H1 (cell line): ENCODE data around the gene DMRT1.

Experiments used
- EZH2 ChIP-seq: fragments of 200-600 bp; sonication (generic); IDR thresholded peaks from 2 replicates; pipeline ENCODE4 v1.7.1; 2012; ENCODE audit warnings: low read depth, mild to moderate bottlenecking, moderate library complexity, low read length, inconsistent platforms; ENCODE audit not compliant: severe bottlenecking
- FOSL1 ChIP-seq: IDR thresholded peaks from 2 replicates; pipeline ENCODE4 v1.6.1; 2011; ENCODE audit warnings: mild to moderate bottlenecking, low read depth, low read length, moderate library complexity; ENCODE audit not compliant: insufficient read depth
- JUND ChIP-seq: IDR thresholded peaks from 2 replicates; pipeline ENCODE4 v1.6.1; 2011; ENCODE audit warnings: mild to moderate bottlenecking, improper control_type of control experiment, low read length
- MAFK ChIP-seq: IDR thresholded peaks from 2 replicates; pipeline ENCODE4 v1.6.1; 2012; ENCODE audit warnings: low read depth, mild to moderate bottlenecking, improper control_type of control experiment, low read length
- NRF1 ChIP-seq: IDR thresholded peaks from 2 replicates; pipeline ENCODE4 v1.6.1; 2011; ENCODE audit warnings: mild to moderate bottlenecking, low read depth, low read length, improper control_type of control experiment
- PHF8 ChIP-seq: fragments of 200-600 bp; sonication (generic); conservative IDR thresholded peaks from 2 replicates; pipeline ENCODE4 v1.7.1; 2012; ENCODE audit warnings: low read depth, mild to moderate bottlenecking, inconsistent platforms, low read length, moderate library complexity
- POLR2A ChIP-seq, 2 experiments: IDR thresholded peaks; 1 replicate in 1 of 2; 2 replicates in 1 of 2; pipeline ENCODE4 v1.6.1; 2011; ENCODE audit warnings: low read depth in 2 of 2, low read length in 2 of 2, mild to moderate bottlenecking in 2 of 2; ENCODE audit errors: control extremely low read depth in 1 of 2
- RXRA ChIP-seq: IDR thresholded peaks from 2 replicates; pipeline ENCODE4 v1.6.1; 2011; ENCODE audit warnings: low read depth, mild to moderate bottlenecking, low read length, moderate library complexity; ENCODE audit not compliant: insufficient read depth
- SIN3A ChIP-seq, 2 experiments: IDR thresholded peaks in 1 of 2; conservative IDR thresholded peaks in 1 of 2; 2 replicates each; pipeline ENCODE4 v1.6.1; 2011 to 2012; ENCODE audit warnings: low read length in 2 of 2, improper control_type of control experiment in 1 of 2, low read depth in 1 of 2, mild to moderate bottlenecking in 1 of 2
- TCF12 ChIP-seq: IDR thresholded peaks from 2 replicates; pipeline ENCODE4 v1.6.1; 2011; ENCODE audit warnings: low read depth, mild to moderate bottlenecking, low read length
- TF ChIP-seq, protein P1 (sequence below): IDR thresholded peaks from 2 replicates; pipeline ENCODE4 v1.6.1; 2012; ENCODE audit warnings: inconsistent platforms
- TF ChIP-seq, protein P2 (sequence below), 3 experiments: IDR thresholded peaks; 1 replicate in 2 of 3; 2 replicates in 1 of 3; pipeline versions ENCODE4 v1.5.1 to v1.6.1; 2011; ENCODE audit warnings: low read length in 3 of 3, mild to moderate bottlenecking in 3 of 3, inconsistent platforms in 2 of 3, low read depth in 1 of 3, moderate library complexity in 1 of 3; ENCODE audit not compliant: insufficient read depth in 1 of 3; ENCODE audit errors: control extremely low read depth in 1 of 3
- TF ChIP-seq, protein P3 (sequence below): IDR thresholded peaks from 2 replicates; pipeline ENCODE4 v1.6.1; 2011; ENCODE audit warnings: low read length, improper control_type of control experiment

DNA sequence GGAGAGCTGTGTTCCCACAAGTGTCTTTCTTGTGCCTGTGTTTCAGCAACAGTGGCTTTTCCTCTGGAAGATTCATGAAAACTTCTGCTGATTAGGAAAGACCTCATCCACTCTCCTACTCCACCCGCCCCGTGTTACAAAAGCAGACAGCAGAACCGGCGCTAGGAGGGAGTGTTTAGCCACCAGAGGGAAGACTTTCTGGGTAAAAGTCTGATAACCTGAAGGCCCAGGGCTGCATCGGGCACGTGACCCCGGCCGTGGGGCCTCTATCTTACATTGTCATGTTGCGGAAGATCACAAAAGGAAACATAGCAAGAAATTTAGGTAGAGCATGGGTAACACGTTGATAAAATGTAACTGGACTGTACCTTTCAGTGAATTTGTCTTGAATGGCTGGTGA is 176.6 kb downstream of the DMRT1 start:
- TF ChIP-seq, protein P1, sequence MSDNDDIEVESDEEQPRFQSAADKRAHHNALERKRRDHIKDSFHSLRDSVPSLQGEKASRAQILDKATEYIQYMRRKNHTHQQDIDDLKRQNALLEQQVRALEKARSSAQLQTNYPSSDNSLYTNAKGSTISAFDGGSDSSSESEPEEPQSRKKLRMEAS = no peak
- no peak for TF ChIP-seq MAFK
- TF ChIP-seq, protein P2, sequence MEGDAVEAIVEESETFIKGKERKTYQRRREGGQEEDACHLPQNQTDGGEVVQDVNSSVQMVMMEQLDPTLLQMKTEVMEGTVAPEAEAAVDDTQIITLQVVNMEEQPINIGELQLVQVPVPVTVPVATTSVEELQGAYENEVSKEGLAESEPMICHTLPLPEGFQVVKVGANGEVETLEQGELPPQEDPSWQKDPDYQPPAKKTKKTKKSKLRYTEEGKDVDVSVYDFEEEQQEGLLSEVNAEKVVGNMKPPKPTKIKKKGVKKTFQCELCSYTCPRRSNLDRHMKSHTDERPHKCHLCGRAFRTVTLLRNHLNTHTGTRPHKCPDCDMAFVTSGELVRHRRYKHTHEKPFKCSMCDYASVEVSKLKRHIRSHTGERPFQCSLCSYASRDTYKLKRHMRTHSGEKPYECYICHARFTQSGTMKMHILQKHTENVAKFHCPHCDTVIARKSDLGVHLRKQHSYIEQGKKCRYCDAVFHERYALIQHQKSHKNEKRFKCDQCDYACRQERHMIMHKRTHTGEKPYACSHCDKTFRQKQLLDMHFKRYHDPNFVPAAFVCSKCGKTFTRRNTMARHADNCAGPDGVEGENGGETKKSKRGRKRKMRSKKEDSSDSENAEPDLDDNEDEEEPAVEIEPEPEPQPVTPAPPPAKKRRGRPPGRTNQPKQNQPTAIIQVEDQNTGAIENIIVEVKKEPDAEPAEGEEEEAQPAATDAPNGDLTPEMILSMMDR (IDR thresholded peaks at IDR 0.05; ENCODE audit: control extremely low read depth in 1 of 3, insufficient read depth in 1 of 3, low read depth in 1 of 3, low read length in 3 of 3) = peak; percentile 0 to 33 (median 31)
- TF ChIP-seq POLR2A (IDR thresholded peaks at IDR 0.05; ENCODE audit: control extremely low read depth in 1 of 2, low read depth in 2 of 2, low read length in 2 of 2) = no peak
- no peak for TF ChIP-seq TCF12
- TF ChIP-seq SIN3A (conservative IDR thresholded peaks at IDR 0.05 in 1 of 2, IDR thresholded peaks at IDR 0.05 in 1 of 2; ENCODE audit: low read depth in 1 of 2, low read length in 2 of 2) = no peak
- no peak for TF ChIP-seq RXRA
- TF ChIP-seq, protein P3, sequence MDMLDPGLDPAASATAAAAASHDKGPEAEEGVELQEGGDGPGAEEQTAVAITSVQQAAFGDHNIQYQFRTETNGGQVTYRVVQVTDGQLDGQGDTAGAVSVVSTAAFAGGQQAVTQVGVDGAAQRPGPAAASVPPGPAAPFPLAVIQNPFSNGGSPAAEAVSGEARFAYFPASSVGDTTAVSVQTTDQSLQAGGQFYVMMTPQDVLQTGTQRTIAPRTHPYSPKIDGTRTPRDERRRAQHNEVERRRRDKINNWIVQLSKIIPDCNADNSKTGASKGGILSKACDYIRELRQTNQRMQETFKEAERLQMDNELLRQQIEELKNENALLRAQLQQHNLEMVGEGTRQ = peak; percentile 53; the same call in 1 of the 2 replicates
- TF ChIP-seq PHF8 = no peak
- no peak for TF ChIP-seq EZH2
- TF ChIP-seq JUND = no peak
- TF ChIP-seq FOSL1 = no peak
- TF ChIP-seq NRF1 = no peak
